Tibial nerve (tissue), 4 donors: Measurements from ENCODE around the gene MSH3. TPM values are rescaled to one million over a fixed set of nuclear protein-coding genes. Genes with fewer than 3 reads are reported as not detected.
"Not testable (repeated sequence)": the region's sequence is repeated elsewhere in the genome, so short reads cannot be mapped to it uniquely, and the experiment has no call there.

Experiments used
- DNase-seq, 2 donors: peaks; one replicate each; pipeline ENCODE4 v3.0.0-alpha.2; 2019; ENCODE audit warnings: low spot score in 2 of 2
- H3K27ac ChIP-seq, 4 donors: fragments of 200-600 bp; sonication (generic) in 3 of 4; one replicate each; pipeline ENCODE4 v1.5.1; 2017 to 2019; ENCODE audit warnings: mild to moderate bottlenecking in 1 of 4
- H3K27me3 ChIP-seq, 2 donors: fragments of 200-600 bp; sonication (generic) in 1 of 2; one replicate each; pipeline versions ENCODE4 v1.5.1 to v1.6.0; 2017 to 2019
- H3K36me3 ChIP-seq, 3 donors: fragments of 200-600 bp; sonication (generic); one replicate each; pipeline ENCODE4 v1.5.1; 2018 to 2019
- H3K4me1 ChIP-seq, 4 donors: fragments of 200-600 bp; sonication (generic) in 3 of 4; one replicate each; pipeline ENCODE4 v1.5.1; 2017 to 2019
- H3K4me3 ChIP-seq, 4 donors: fragments of 200-600 bp; sonication (generic) in 3 of 4; one replicate each; pipeline ENCODE4 v1.5.1; 2017 to 2019; ENCODE audit warnings: mild to moderate bottlenecking in 1 of 4, moderate library complexity in 1 of 4
- H3K9me3 ChIP-seq, 4 donors: fragments of 200-600 bp; sonication (generic) in 3 of 4; one replicate each; pipeline ENCODE4 v1.5.1; 2017 to 2019
- EP300 ChIP-seq, 2 donors: sonication (generic); formaldehyde crosslinking; IDR thresholded peaks; one replicate each; pipeline ENCODE4 v1.6.1; 2017; ENCODE audit warnings: antibody characterized with exemption in 2 of 2, mild to moderate bottlenecking in 1 of 2
- POLR2A ChIP-seq, 2 donors: fragments of 450-650 bp; IDR thresholded peaks; one replicate each; pipeline ENCODE4 v1.6.1; 2017; ENCODE audit warnings: antibody characterized with exemption in 2 of 2, mild to moderate bottlenecking in 2 of 2, moderate library complexity in 2 of 2
- WGBS, 2 donors: methylation state at CpG; one replicate each; pipeline ENCODE4 v1.1.5; 2018; 5-methylcytosine and 5-hydroxymethylcytosine counted together
- total RNA-seq, 4 donors: library from RNA; depleted of rRNA; stranded (reverse); fragments of >200 nt; gene quantifications; one replicate each; pipeline ENCODE4 v1.1.0, GENCODE V29; 2016
- TF ChIP-seq, protein P1 (sequence below), 5 experiments: fragments of 200-600 bp in 3 of 5; fragments of 450-650 bp in 2 of 5; sonication (generic) in 3 of 5; IDR thresholded peaks; one replicate each; pipeline ENCODE4 v1.5.1; 2016 to 2019; ENCODE audit warnings: antibody characterized with exemption in 5 of 5, mild to moderate bottlenecking in 3 of 5, moderate library complexity in 2 of 5

The MSH3 gene
- total RNA-seq, 4 donors from 2014 or later = 8.8 to 16.8 (median 12.4) TPM

DNA sequence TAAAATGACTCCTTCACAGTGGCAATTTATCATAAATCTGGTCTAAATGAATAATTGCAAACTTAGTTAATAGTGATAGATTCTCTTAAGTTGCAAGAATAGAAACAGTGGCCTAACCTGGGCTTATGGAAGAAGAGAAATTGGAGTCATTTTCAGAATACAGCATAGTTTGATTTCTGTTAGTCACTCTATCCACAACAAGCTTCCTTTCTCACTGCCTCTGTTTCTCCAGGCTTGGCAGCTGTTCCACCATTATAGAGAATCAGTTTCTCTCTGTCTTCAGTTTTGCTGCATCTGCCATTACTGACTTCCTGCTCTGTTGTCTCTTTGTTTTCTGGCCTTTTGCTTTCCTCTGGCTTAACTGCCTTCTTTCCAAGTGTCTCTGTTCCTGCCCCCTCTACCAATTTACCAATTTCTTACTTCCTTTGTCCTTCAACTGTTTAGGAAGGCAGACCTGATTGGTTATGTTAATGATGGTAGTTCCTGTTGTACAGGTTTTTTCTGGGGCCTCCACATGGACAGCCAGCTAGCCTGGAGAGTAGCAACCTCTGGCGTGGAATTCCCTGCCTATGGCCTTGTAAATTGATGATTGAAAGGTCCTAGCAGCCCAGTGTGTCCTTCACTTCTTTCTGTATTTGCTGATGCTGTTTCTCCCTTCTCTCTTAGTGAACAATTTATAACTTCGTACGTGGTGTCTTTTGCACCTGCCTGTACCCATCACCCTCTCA, 229.8 kb downstream of the MSH3 start:
- DNase-seq = no peak
- peaks cover 0 to 30% (median 0%) of the 10 kb centered on the region in 3 donors for H3K36me3 ChIP-seq
- no peak overlapping the region for H3K27ac ChIP-seq
- TF ChIP-seq POLR2A (IDR thresholded peaks at IDR 0.05) (no peak), EP300 (IDR thresholded peaks at IDR 0.05) (no peak)
- TF ChIP-seq, protein P1, sequence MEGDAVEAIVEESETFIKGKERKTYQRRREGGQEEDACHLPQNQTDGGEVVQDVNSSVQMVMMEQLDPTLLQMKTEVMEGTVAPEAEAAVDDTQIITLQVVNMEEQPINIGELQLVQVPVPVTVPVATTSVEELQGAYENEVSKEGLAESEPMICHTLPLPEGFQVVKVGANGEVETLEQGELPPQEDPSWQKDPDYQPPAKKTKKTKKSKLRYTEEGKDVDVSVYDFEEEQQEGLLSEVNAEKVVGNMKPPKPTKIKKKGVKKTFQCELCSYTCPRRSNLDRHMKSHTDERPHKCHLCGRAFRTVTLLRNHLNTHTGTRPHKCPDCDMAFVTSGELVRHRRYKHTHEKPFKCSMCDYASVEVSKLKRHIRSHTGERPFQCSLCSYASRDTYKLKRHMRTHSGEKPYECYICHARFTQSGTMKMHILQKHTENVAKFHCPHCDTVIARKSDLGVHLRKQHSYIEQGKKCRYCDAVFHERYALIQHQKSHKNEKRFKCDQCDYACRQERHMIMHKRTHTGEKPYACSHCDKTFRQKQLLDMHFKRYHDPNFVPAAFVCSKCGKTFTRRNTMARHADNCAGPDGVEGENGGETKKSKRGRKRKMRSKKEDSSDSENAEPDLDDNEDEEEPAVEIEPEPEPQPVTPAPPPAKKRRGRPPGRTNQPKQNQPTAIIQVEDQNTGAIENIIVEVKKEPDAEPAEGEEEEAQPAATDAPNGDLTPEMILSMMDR (IDR thresholded peaks at IDR 0.05) = no peak
- H3K27me3 ChIP-seq = no peaks in the 10 kb centered on the region
- no peak overlapping the region for H3K4me3 ChIP-seq
- H3K9me3 ChIP-seq = no peaks in the 10 kb centered on the region
- WGBS, 2 donors = 92 to 94% methylated on average over 3 of the region's 3 CpGs
- peaks cover 0 to 5% (median 0%) of the 10 kb centered on the region in 4 donors for H3K4me1 ChIP-seq

DNA sequence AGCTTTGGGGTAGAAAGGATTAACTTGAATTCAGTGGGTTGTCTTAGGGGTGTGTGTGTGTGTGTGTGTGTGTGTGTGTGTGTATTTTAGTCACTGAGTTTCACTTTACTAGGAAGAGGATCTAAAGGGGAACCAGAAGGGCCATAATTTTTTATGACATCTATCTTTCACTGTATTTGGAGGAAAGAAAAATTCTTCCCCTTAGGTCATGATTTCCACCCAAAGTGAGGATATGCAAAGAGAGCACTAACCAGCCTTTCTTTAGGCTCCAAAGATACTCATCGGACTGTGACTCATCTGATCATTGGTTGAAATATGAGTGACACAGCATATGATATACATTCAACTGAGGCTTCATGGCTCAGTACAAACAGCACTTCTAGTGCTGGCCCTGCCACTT, 230.5 kb downstream of the MSH3 start:
- Histone ChIP-seq H3K27me3 (no peaks in the 10 kb centered on the region), H3K4me3 (no peak overlapping the region), H3K4me1 (peaks cover 0 to 5% (median 0%) of the 10 kb centered on the region in 4 donors), H3K27ac (no peak overlapping the region), H3K9me3 (no peaks in the 10 kb centered on the region), H3K36me3 (peaks cover 0 to 32% (median 0%) of the 10 kb centered on the region in 3 donors)
- no peak for DNase-seq
- WGBS, 2 donors = 70 to 86% methylated on average over 1 of the region's 1 CpG
- TF ChIP-seq, protein P1 (IDR thresholded peaks at IDR 0.05) = no peak
- TF ChIP-seq EP300 (IDR thresholded peaks at IDR 0.05) (no peak), POLR2A (IDR thresholded peaks at IDR 0.05) (no peak)

DNA sequence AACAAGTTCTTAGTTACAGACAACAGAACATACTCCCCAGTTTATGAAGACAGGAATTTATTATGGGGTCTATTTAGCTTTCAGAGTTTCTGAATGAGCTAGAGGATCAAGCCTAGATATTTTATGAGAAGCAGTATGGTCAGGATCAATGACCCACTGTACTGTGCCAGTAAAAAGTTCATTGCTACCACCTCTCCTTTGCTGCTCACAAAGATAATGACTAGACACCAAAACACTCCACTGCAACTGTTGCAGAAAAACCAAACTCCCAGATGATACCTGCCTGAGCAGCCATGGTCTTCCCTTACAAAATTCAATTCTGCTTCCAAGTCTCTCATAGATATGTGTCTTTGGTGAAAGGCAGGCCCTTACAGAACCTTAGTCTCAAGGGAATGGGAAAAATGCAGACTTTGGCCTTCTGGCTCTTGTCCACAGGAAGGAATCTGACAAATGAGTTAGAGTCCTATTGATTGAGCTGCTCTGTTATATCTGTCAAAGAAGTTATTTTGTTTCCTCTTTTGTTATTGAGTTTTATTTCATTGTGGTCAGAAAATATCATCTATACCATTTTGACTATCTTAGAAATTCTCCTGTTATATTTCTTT, 231.0 kb downstream of the MSH3 start:
- Histone ChIP-seq H3K27me3 (no peaks in the 10 kb centered on the region), H3K36me3 (peaks cover 0 to 36% (median 0%) of the 10 kb centered on the region in 3 donors), H3K4me1 (peaks cover 0 to 5% (median 0%) of the 10 kb centered on the region in 4 donors), H3K9me3 (no peaks in the 10 kb centered on the region), H3K27ac (no peak overlapping the region), H3K4me3 (no peak overlapping the region)
- DNase-seq = no peak
- TF ChIP-seq EP300 (IDR thresholded peaks at IDR 0.05) = no peak
- no peak for TF ChIP-seq POLR2A (IDR thresholded peaks at IDR 0.05)
- TF ChIP-seq, protein P1 (IDR thresholded peaks at IDR 0.05) = no peak

DNA sequence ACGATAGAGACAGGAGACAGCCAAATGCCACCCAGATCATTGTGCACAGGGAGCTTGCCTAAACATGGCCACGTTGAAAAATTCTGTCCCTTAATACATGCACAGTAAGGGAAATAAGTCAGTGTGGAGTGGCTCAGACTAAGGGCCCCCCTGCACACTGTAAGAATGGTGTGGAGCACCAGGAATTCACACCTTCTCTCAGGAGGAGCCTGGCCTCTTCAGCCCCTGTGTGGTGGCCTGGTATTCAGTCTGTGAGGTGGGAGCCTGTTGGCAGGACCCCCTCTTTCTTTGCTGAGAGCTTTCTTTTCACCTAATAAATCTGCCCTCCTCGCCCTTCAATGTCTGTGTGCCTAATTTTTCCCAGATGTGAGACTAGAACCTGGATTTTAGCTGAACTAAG, 239.6 kb downstream of the MSH3 start:
- H3K36me3 ChIP-seq = peaks cover 0 to 19% (median 0%) of the 10 kb centered on the region in 3 donors
- no peaks in the 10 kb centered on the region for H3K27me3 ChIP-seq
- no peaks in the 10 kb centered on the region for H3K9me3 ChIP-seq
- no peak for DNase-seq
- TF ChIP-seq POLR2A (IDR thresholded peaks at IDR 0.05) = no peak
- no peak for TF ChIP-seq EP300 (IDR thresholded peaks at IDR 0.05)
- TF ChIP-seq, protein P1 (IDR thresholded peaks at IDR 0.05) = no peak
- no peak overlapping the region for H3K4me3 ChIP-seq
- no peaks in the 10 kb centered on the region for H3K4me1 ChIP-seq
- no peak overlapping the region for H3K27ac ChIP-seq
- 65 to 70% methylated on average over 3 of the region's 3 CpGs for WGBS, 2 donors

DNA sequence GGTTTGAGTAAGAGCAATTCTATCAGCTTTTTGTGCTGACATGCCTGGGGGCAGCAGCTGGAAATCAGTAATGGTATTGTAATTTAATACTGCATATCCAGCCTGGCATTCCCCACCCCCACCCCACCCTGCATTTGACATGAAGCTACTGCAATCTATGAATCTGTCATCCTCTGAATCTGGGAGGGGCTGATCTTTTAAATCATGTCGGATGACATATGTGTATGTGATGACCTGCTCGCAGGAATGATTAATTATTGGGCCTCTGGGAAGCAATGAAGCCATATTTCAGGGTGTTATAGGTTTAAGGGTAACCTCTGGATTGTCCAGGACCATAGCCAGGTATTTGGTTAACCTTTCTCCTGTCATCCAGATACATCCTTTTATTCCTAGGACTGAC, 241.1 kb downstream of the MSH3 start:
- Histone ChIP-seq H3K4me1 (no peaks in the 10 kb centered on the region), H3K4me3 (no peak overlapping the region), H3K27ac (no peak overlapping the region), H3K9me3 (no peaks in the 10 kb centered on the region), H3K36me3 (peaks cover 0 to 9% (median 0%) of the 10 kb centered on the region in 3 donors), H3K27me3 (no peaks in the 10 kb centered on the region)
- DNase-seq = no peak
- no peak for TF ChIP-seq POLR2A (IDR thresholded peaks at IDR 0.05)
- TF ChIP-seq, protein P1 (IDR thresholded peaks at IDR 0.05) = no peak
- TF ChIP-seq EP300 (IDR thresholded peaks at IDR 0.05) = no peak
- WGBS, 2 donors = 67 to 85% methylated on average over 2 of the region's 2 CpGs

DNA sequence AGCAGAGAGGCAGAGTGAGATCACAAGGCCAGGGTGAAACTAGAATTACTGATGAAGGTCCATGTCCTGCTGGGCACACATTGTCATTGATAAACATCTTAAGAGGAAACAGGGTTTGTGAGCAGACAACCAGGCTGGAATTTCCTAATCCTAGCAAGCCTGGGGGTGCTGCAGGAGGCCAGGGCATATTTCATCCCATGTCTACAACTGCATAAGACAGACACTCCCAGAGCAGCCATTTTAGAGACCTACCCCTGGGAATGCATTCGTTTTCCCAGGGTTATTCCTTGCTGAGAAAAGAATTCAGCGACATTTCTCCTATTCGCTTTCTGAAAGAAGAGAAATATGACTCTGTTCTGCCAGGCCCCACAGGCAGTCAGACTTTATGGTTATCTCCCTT, 248.2 kb downstream of the MSH3 start:
- WGBS, 2 donors = 89 to 91% methylated on average over 3 of the region's 3 CpGs
- Histone ChIP-seq H3K9me3 (peaks cover 0 to 22% (median 0%) of the 10 kb centered on the region in 4 donors), H3K36me3 (peaks cover 0 to 17% (median 0%) of the 10 kb centered on the region in 3 donors)
- not testable (repeated sequence) for H3K4me1 ChIP-seq, H3K4me3 ChIP-seq, H3K27me3 ChIP-seq, H3K27ac ChIP-seq, DNase-seq
